ENCODE measurements around the gene CETP.

Gene CETP

GRCh38 chr16:57025941-57026777 lies 64.4 kb downstream of the CETP start:
- no peak for DNase-seq

- DNase-seq = no peak
Observed at GRCh38 chr16:57026778-57027062, 65.0 kb downstream of the CETP start.

GRCh38 chr16:57027067-57027466 lies 65.3 kb downstream of the CETP start:
- no peak for DNase-seq

GRCh38 chr16:57028086-57028485 lies 66.3 kb downstream of the CETP start:
- DNase-seq = no peak

- DNase-seq = no peak
Observed at GRCh38 chr16:57029161-57030160, 67.7 kb downstream of the CETP start.

- no peak for DNase-seq
Observed at GRCh38 chr16:57030346-57030902, 68.7 kb downstream of the CETP start.

- DNase-seq = no peak
Observed at GRCh38 chr16:57031156-57031555, 69.4 kb downstream of the CETP start.

- no peak for DNase-seq
Observed at GRCh38 chr16:57032346-57032745, 70.6 kb downstream of the CETP start.

GRCh38 chr16:57032931-57033330 lies 71.2 kb downstream of the CETP start:
- no peak for DNase-seq
